Fibroblast of lung (primary cell): ENCODE measurements around the gene SPAG8. TPM values are rescaled to one million over a fixed set of nuclear protein-coding genes. Genes with fewer than 3 reads are reported as not detected.

ENCODE experiments used
- DNase-seq, 2 donors: peaks; one replicate each; pipeline versions ENCODE4 v3.0.0 to v3.0.0-alpha.2; 2010; ENCODE audit warnings: low read depth in 2 of 2
- H2AFZ ChIP-seq: 2 replicates; pipeline ENCODE4 v1.5.1; 2012; ENCODE audit warnings: low read length, control low read depth, inconsistent platforms
- H3K27ac ChIP-seq: 2 replicates; pipeline ENCODE4 v1.5.1; 2011; ENCODE audit warnings: low read length, control low read depth; ENCODE audit not compliant: insufficient read depth
- H3K27me3 ChIP-seq: 2 replicates; pipeline ENCODE4 v1.5.1; 2011; ENCODE audit warnings: mild to moderate bottlenecking, low read length; ENCODE audit not compliant: control insufficient read depth, insufficient read depth
- H3K36me3 ChIP-seq: 2 replicates; pipeline ENCODE4 v1.5.1; 2011; ENCODE audit warnings: low read length; ENCODE audit not compliant: control insufficient read depth, insufficient read depth
- H3K4me1 ChIP-seq: 2 replicates; pipeline ENCODE4 v1.5.1; 2011; ENCODE audit warnings: low read length; ENCODE audit not compliant: control insufficient read depth, insufficient read depth; ENCODE audit errors: extremely low read depth
- H3K4me2 ChIP-seq: 2 replicates; pipeline ENCODE4 v1.5.1; 2011; ENCODE audit warnings: low read length, control low read depth; ENCODE audit not compliant: insufficient read depth; ENCODE audit errors: extremely low read depth
- H3K4me3 ChIP-seq, 4 experiments: fragments of 200-600 bp in 1 of 4; sonication (generic) in 1 of 4; replicated peaks in 1 of 4; 2 replicates each; pipeline ENCODE4 v1.5.1; 2011 to 2016; ENCODE audit warnings: low read length in 4 of 4, low read depth in 3 of 4, mild to moderate bottlenecking in 3 of 4, control low read depth in 2 of 4, inconsistent platforms in 1 of 4, mixed read lengths in 1 of 4; ENCODE audit not compliant: insufficient read depth in 1 of 4; ENCODE audit errors: control extremely low read depth in 1 of 4
- H3K79me2 ChIP-seq: 2 replicates; pipeline ENCODE4 v1.5.1; 2012; ENCODE audit warnings: mild to moderate bottlenecking, low read length, inconsistent platforms; ENCODE audit not compliant: control insufficient read depth, insufficient read depth
- H3K9ac ChIP-seq: 2 replicates; pipeline ENCODE4 v1.5.1; 2011; ENCODE audit warnings: mild to moderate bottlenecking, low read length, control low read depth; ENCODE audit not compliant: insufficient read depth
- H3K9me3 ChIP-seq: 2 replicates; pipeline ENCODE4 v1.5.1; 2012; ENCODE audit warnings: low read depth, low read length; ENCODE audit not compliant: control insufficient read depth, insufficient read depth
- H4K20me1 ChIP-seq: 2 replicates; pipeline ENCODE4 v1.5.1; 2011; ENCODE audit warnings: low read length; ENCODE audit not compliant: control insufficient read depth, insufficient read depth; ENCODE audit errors: extremely low read depth
- CTCF ChIP-seq, 2 donors: IDR thresholded peaks in 1 of 2; conservative IDR thresholded peaks in 1 of 2; 1 replicate in 1 of 2; 2 replicates in 1 of 2; pipeline ENCODE4 v1.5.1; 2011 to 2012; ENCODE audit warnings: low read length in 2 of 2, control low read depth in 1 of 2, inconsistent platforms in 1 of 2, low read depth in 1 of 2, mild to moderate bottlenecking in 1 of 2
- EZH2 ChIP-seq: IDR thresholded peaks from 2 replicates; pipeline ENCODE4 v1.5.1; 2012; ENCODE audit warnings: low read length, control low read depth, mild to moderate bottlenecking; ENCODE audit errors: missing control alignments
- polyA plus RNA-seq, 2 donors: library from polyadenylated mRNA; depleted of rRNA in 1 of 2; stranded (reverse) in 1 of 2; unstranded in 1 of 2; fragments of >200 nt; gene quantifications; 2 replicates each; pipeline ENCODE4 v1.2.1, GENCODE V29; 2011 to 2012; ENCODE audit warnings: missing spikeins in 1 of 2
- total RNA-seq: library from RNA; depleted of rRNA; stranded (reverse); fragments of >200 nt; gene quantifications from 2 replicates; pipeline ENCODE4 v1.2.1, GENCODE V29; 2014

SPAG8 gene
- total and polyA plus RNA-seq, 2 donors (not counting 1 experiment from before 2014, with no cell fraction given) = 0.64 to 1.3 TPM

GRCh38 chr9:35834260-35835215 is 22.5 kb upstream of the SPAG8 start:
- no peak overlapping the region for H2AFZ ChIP-seq
- no peaks in the 10 kb centered on the region for H4K20me1 ChIP-seq
- no peaks in the 10 kb centered on the region for H3K27me3 ChIP-seq
- H3K36me3 ChIP-seq = no peaks in the 10 kb centered on the region
- H3K9ac ChIP-seq = no peak overlapping the region
- no peaks in the 10 kb centered on the region for H3K9me3 ChIP-seq
- H3K4me2 ChIP-seq = no peak overlapping the region
- H3K4me3 ChIP-seq = no peak overlapping the region
- H3K79me2 ChIP-seq = no peaks in the 10 kb centered on the region
- DNase-seq = no peak
- no peaks in the 10 kb centered on the region for H3K4me1 ChIP-seq
- no peak for TF ChIP-seq EZH2
- no peak for TF ChIP-seq CTCF (conservative IDR thresholded peaks at IDR 0.05 in 1 of 2, IDR thresholded peaks at IDR 0.05 in 1 of 2; ENCODE audit: low read depth in 1 of 2, low read length in 2 of 2)
- H3K27ac ChIP-seq = no peak overlapping the region

DNA sequence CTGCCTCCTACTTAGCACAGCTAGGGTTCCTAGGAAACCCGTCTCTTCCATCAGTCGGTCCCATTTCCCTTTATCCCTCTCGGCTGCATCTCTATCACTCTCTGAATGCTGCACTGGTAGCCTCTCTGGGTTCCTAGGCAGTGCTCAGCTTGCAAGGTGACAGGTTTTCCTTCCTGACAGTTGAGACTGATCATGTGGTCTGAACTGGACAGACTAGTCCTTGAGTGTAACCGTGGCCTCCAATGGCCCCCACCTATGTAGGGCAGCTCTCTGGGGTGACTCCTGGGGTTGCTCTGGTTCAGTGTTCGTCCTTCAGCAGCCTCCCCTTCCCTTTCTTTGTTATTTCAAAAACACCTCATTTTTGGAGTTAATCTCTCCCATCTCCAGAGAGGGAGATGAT is 20.8 kb upstream of the SPAG8 start:
- no peak overlapping the region for H3K4me2 ChIP-seq
- H2AFZ ChIP-seq = no peak overlapping the region
- no peaks in the 10 kb centered on the region for H3K4me1 ChIP-seq
- no peaks in the 10 kb centered on the region for H3K79me2 ChIP-seq
- no peaks in the 10 kb centered on the region for H3K9me3 ChIP-seq
- H3K9ac ChIP-seq = no peak overlapping the region
- TF ChIP-seq CTCF (conservative IDR thresholded peaks at IDR 0.05 in 1 of 2, IDR thresholded peaks at IDR 0.05 in 1 of 2; ENCODE audit: low read depth in 1 of 2, low read length in 2 of 2) (no peak), EZH2 (no peak)
- H3K36me3 ChIP-seq = no peaks in the 10 kb centered on the region
- no peaks in the 10 kb centered on the region for H4K20me1 ChIP-seq
- H3K27me3 ChIP-seq = no peaks in the 10 kb centered on the region
- H3K27ac ChIP-seq = no peak overlapping the region
- DNase-seq = no peak
- H3K4me3 ChIP-seq = no peak overlapping the region

GRCh38 chr9:35831040-35831439 is 19.0 kb upstream of the SPAG8 start:
- no peaks in the 10 kb centered on the region for H3K9me3 ChIP-seq
- no peaks in the 10 kb centered on the region for H3K36me3 ChIP-seq
- H3K27ac ChIP-seq = no peak overlapping the region
- no peak for DNase-seq
- no peak overlapping the region for H2AFZ ChIP-seq
- H3K4me2 ChIP-seq = no peak overlapping the region
- no peak overlapping the region for H3K9ac ChIP-seq
- no peaks in the 10 kb centered on the region for H3K27me3 ChIP-seq
- no peaks in the 10 kb centered on the region for H4K20me1 ChIP-seq
- H3K79me2 ChIP-seq = no peaks in the 10 kb centered on the region
- peaks cover 5% of the 10 kb centered on the region for H3K4me1 ChIP-seq
- no peak for TF ChIP-seq CTCF (conservative IDR thresholded peaks at IDR 0.05 in 1 of 2, IDR thresholded peaks at IDR 0.05 in 1 of 2; ENCODE audit: low read depth in 1 of 2, low read length in 2 of 2)
- no peak for TF ChIP-seq EZH2
- H3K4me3 ChIP-seq = peak overlapping the region in 1 of 4 experiments; percentile 22
